K562 (cell line): Measurements from ENCODE around the gene ZCCHC17. TPM values are rescaled to one million over a fixed set of nuclear protein-coding genes. Genes with fewer than 3 reads are reported as not detected.

Experiments used
- ATAC-seq: fragments of 200-7000 bp; cut with Tn5 transposase; 3 replicates; pipeline ENCODE4 v1.9.1; 2020; ENCODE audit warnings: moderate library complexity
- BruUV-seq: library from RNA; stranded (reverse); fragments of 400-500 nt; replicated peaks from 2 replicates; lab custom pipeline; 2021; lab: Mats Ljungman, UMichigan
- CTCF ChIA-PET: fragments of 300-600 bp; formaldehyde crosslinking; extraction: SDS; loops from one replicate; lab custom pipeline; 2021; ENCODE audit warnings: low intra/inter-chr PET ratio; lab: Yijun Ruan, JAX
- POLR2A ChIA-PET: fragments of 300-600, 350-650 bp; sonication (Branson Sonifier 250); formaldehyde crosslinking; extraction: SDS; loops from one replicate; lab custom pipeline; 2021; ENCODE audit warnings: antibody characterized with exemption, inconsistent platforms; lab: Yijun Ruan, JAX
- DNase-seq, 4 experiments: peaks; one replicate each; pipeline versions ENCODE4 v3.0.0 to v3.0.0-alpha.2; 2011 to 2018; ENCODE audit warnings: low spot score in 3 of 4, mixed read lengths in 3 of 4; ENCODE audit errors: extremely low read depth in 1 of 4
- FAIRE-seq: peaks from 2 replicates; lab custom pipeline; 2011; peaks lifted over from hg19 to GRCh38; lab: Jason Lieb, UNC
- H2AFZ ChIP-seq: 2 replicates; pipeline ENCODE4 v1.6.0; 2011; ENCODE audit warnings: low read depth, low read length, control low read depth, inconsistent platforms
- H3K27ac ChIP-seq: fragments of 200-600 bp; 3 replicates; pipeline ENCODE4 v1.8.0; 2011; ENCODE audit warnings: low read depth, mild to moderate bottlenecking, control low read depth, inconsistent platforms, low read length, moderate library complexity, mixed read lengths; ENCODE audit errors: extremely low read depth
- H3K27me3 ChIP-seq, 2 experiments: fragments of 300-600 bp in 1 of 2; 2 replicates in 1 of 2; 3 replicates in 1 of 2; pipeline versions ENCODE4 v1.6.0 to v1.8.0; 2011; ENCODE audit warnings: inconsistent platforms in 2 of 2, low read length in 2 of 2, mild to moderate bottlenecking in 1 of 2, mixed read lengths in 1 of 2, moderate library complexity in 1 of 2; ENCODE audit not compliant: control insufficient read depth in 2 of 2, insufficient read depth in 2 of 2
- H3K36me3 ChIP-seq: fragments of 300-600 bp; 3 replicates; pipeline ENCODE4 v1.8.0; 2011; ENCODE audit warnings: mild to moderate bottlenecking, low read length, inconsistent platforms; ENCODE audit not compliant: control insufficient read depth, insufficient read depth
- H3K4me1 ChIP-seq, 2 experiments: fragments of 200-600 bp in 1 of 2; replicated peaks in 1 of 2; 2 replicates in 1 of 2; 3 replicates in 1 of 2; pipeline versions ENCODE4 v1.5.1 to v1.8.0; 2011; ENCODE audit warnings: inconsistent platforms in 2 of 2, low read length in 2 of 2, mild to moderate bottlenecking in 1 of 2, mixed read lengths in 1 of 2, moderate library complexity in 1 of 2; ENCODE audit not compliant: control insufficient read depth in 2 of 2, insufficient read depth in 2 of 2
- H3K4me2 ChIP-seq: 2 replicates; pipeline ENCODE4 v1.6.1; 2011; ENCODE audit warnings: low read length, control low read depth, inconsistent platforms, mixed read lengths; ENCODE audit not compliant: insufficient read depth
- H3K4me3 ChIP-seq: fragments of 200-600 bp; sonication (generic), shearing (Covaris generic); 2 replicates; pipeline ENCODE4 v1.5.1; 2016; ENCODE audit warnings: control low read depth, inconsistent platforms
- H3K79me2 ChIP-seq: fragments of 200-600 bp; 3 replicates; pipeline ENCODE4 v1.8.0; 2011; ENCODE audit warnings: low read length, inconsistent platforms; ENCODE audit not compliant: control insufficient read depth, insufficient read depth
- H3K9ac ChIP-seq, 2 experiments: 2 replicates each; pipeline versions ENCODE4 v1.6.0 to v1.6.1; 2011; ENCODE audit warnings: low read depth in 2 of 2, low read length in 2 of 2, control low read depth in 1 of 2, inconsistent platforms in 1 of 2, mild to moderate bottlenecking in 1 of 2, mixed read lengths in 1 of 2; ENCODE audit not compliant: insufficient read depth in 1 of 2
- H3K9me1 ChIP-seq: one replicate; pipeline ENCODE4 v1.6.0; 2011; ENCODE audit warnings: inconsistent platforms, mild to moderate bottlenecking, low read length, moderate library complexity; ENCODE audit not compliant: control insufficient read depth, insufficient read depth
- H3K9me3 ChIP-seq: replicated peaks from 2 replicates; pipeline ENCODE4 v1.5.1; 2011; ENCODE audit warnings: low read depth, low read length, inconsistent platforms; ENCODE audit not compliant: control insufficient read depth, insufficient read depth
- H4K20me1 ChIP-seq: replicated peaks from 2 replicates; pipeline ENCODE4 v1.6.1; 2011; ENCODE audit warnings: low read length, inconsistent platforms, mixed read lengths; ENCODE audit not compliant: control insufficient read depth, insufficient read depth
- AFF4 ChIP-seq: sonication (generic); formaldehyde crosslinking; IDR thresholded peaks from 2 replicates; pipeline ENCODE4 v1.8.0; 2023; ENCODE audit warnings: mild to moderate bottlenecking, missing genetic modification reagents
- ARID3B ChIP-seq: fragments of 250-450 bp; sonication (Bioruptor Pico); IDR thresholded peaks from 2 replicates; pipeline ENCODE4 v1.4.0; 2020; ENCODE audit warnings: borderline replicate concordance
- CBX2 ChIP-seq: fragments of 200-600 bp; sonication (generic); IDR thresholded peaks from one replicate; pipeline ENCODE4 v1.6.1; 2012; ENCODE audit warnings: mild to moderate bottlenecking, low read length, inconsistent platforms; ENCODE audit not compliant: insufficient read depth, poor library complexity, severe bottlenecking
- CC2D1A ChIP-seq: fragments of 450-650 bp; IDR thresholded peaks from 2 replicates; pipeline ENCODE4 v1.6.1; 2017; ENCODE audit warnings: mild to moderate bottlenecking
- KAT2B ChIP-seq: IDR thresholded peaks from one replicate; pipeline ENCODE4 v1.6.1; 2012; ENCODE audit warnings: low read depth, mild to moderate bottlenecking, control low read depth, inconsistent platforms, low read length, moderate library complexity
- KLF10 ChIP-seq: fragments of 250-450 bp; sonication (Bioruptor Pico); IDR thresholded peaks from 2 replicates; pipeline ENCODE4 v1.6.1; 2021; ENCODE audit warnings: matching md5 sums
- KLF16 ChIP-seq: IDR thresholded peaks from 2 replicates; pipeline ENCODE4 v1.6.1; 2016; ENCODE audit warnings: antibody characterized with exemption
- LEF1 ChIP-seq: fragments of 450-650 bp; IDR thresholded peaks from 2 replicates; pipeline ENCODE4 v1.6.1; 2016; ENCODE audit warnings: mild to moderate bottlenecking
- NRF1 ChIP-seq, 2 experiments: fragments of 450-650 bp; IDR thresholded peaks in 1 of 2; conservative IDR thresholded peaks in 1 of 2; 2 replicates each; pipeline ENCODE4 v1.6.1; 2014; ENCODE audit warnings: mild to moderate bottlenecking in 2 of 2
- NUFIP1 ChIP-seq: fragments of 450-650 bp; IDR thresholded peaks from 2 replicates; pipeline ENCODE4 v1.6.1; 2018; ENCODE audit not compliant: partially characterized antibody
- PHF21A ChIP-seq: fragments of 450-650 bp; IDR thresholded peaks from 2 replicates; pipeline ENCODE4 v1.6.1; 2017; ENCODE audit warnings: low read depth, borderline replicate concordance
- POLR2G ChIP-seq: fragments of 200-400 bp; formaldehyde crosslinking; IDR thresholded peaks from 2 replicates; pipeline ENCODE4 v1.6.1; 2017; ENCODE audit warnings: low read depth, mild to moderate bottlenecking, antibody characterized with exemption, low read length, moderate library complexity
- SRSF7 ChIP-seq: fragments of 200-400 bp; formaldehyde crosslinking; optimal IDR thresholded peaks from 2 replicates; pipeline ENCODE3; 2017; ENCODE audit warnings: mild to moderate bottlenecking, low read depth, low read length
- TRIM24 ChIP-seq, 2 experiments: fragments of 450-650 bp; IDR thresholded peaks; 2 replicates each; pipeline ENCODE4 v1.6.1; 2016
- TSC22D4 ChIP-seq: fragments of 450-650 bp; IDR thresholded peaks from 2 replicates; pipeline ENCODE4 v1.6.1; 2016; ENCODE audit warnings: missing genetic modification characterization, missing biosample characterization, control low read depth
- ZBTB26 ChIP-seq: fragments of 450-650 bp; formaldehyde crosslinking; IDR thresholded peaks from 2 replicates; pipeline ENCODE4 v1.4.0; 2022; ENCODE audit warnings: missing genetic modification characterization
- ZNF133 ChIP-seq: fragments of 250-450 bp; sonication (Bioruptor Pico); IDR thresholded peaks from 2 replicates; pipeline ENCODE4 v1.4.0; 2020; ENCODE audit warnings: mild to moderate bottlenecking
- ZNF561 ChIP-seq: fragments of 450-650 bp; formaldehyde crosslinking; conservative IDR thresholded peaks from 2 replicates; pipeline ENCODE4 v1.4.0; 2020; ENCODE audit warnings: mild to moderate bottlenecking, moderate library complexity
- ZNF695 ChIP-seq: fragments of 450-650 bp; formaldehyde crosslinking; IDR thresholded peaks from 2 replicates; pipeline ENCODE4 v1.4.0; 2020; ENCODE audit warnings: mild to moderate bottlenecking, moderate library complexity
- WGBS: fragments of 100-300 bp; shearing (Covaris generic); methylation state at CpG from one replicate; pipeline ENCODE4 v1.1.6; 2016; ENCODE audit warnings: low coverage, mixed read lengths; ENCODE audit not compliant: insufficient coverage; ENCODE audit errors: missing lambda C conversion rate; 5-methylcytosine and 5-hydroxymethylcytosine counted together
- in situ Hi-C: fragments of 300-500 bp; cut with MboI; formaldehyde crosslinking; loops from 4 replicates; pipeline ENCODE4 v1.15.0; 2018; ENCODE audit warnings: inconsistent platforms, mixed read lengths
- intact Hi-C: fragments of 100-400 bp; cut with micrococcal nuclease; formaldehyde crosslinking; loops from 2 replicates; pipeline ENCODE4 v1.14.2; 2022
- polyA plus RNA-seq, 8 experiments: library from polyadenylated mRNA; depleted of rRNA in 4 of 8; stranded (reverse) in 5 of 8; unstranded in 3 of 8; fragments of >200 nt; fragmentation: Nextera tagmentation in 2 of 8; fragmentation: Illumina TruSeq in 1 of 8; extraction: Ambion mirVana in 2 of 8; extraction: Trizol in 1 of 8; gene quantifications; 2 replicates each; pipeline versions ENCODE4 v1.2.1 to v1.2.3, GENCODE V29; 2011 to 2014; ENCODE audit warnings: inconsistent platforms in 1 of 8, missing spikeins in 1 of 8
- total RNA-seq, 7 experiments: library from RNA; depleted of rRNA in 6 of 7; stranded (reverse); fragments of >200 nt in 6 of 7; fragmentation: Illumina TruSeq in 2 of 7; extraction: Trizol in 2 of 7; gene quantifications; 2 replicates each; pipeline versions ENCODE4 v1.2.1 to v1.2.3, GENCODE V29; 2011 to 2021; ENCODE audit warnings: low replicate concordance in 1 of 7

The ZCCHC17 gene
- total and polyA plus RNA-seq, 9 of the 15 experiments (the other 6 are each of a cell fraction or from before 2014, with no cell fraction given), result 46.9 to 150 (median 74.7) TPM

GRCh38 chr1:31300193-31300592 is 3.4 kb downstream of the ZCCHC17 start:
- Histone ChIP-seq H3K79me2 (peaks cover 80% of the 10 kb centered on the region), H3K4me1 (peaks cover 5 to 17% of the 10 kb centered on the region in 2 experiments), H3K27ac (no peak overlapping the region), H3K9ac (no peak overlapping the region), H3K27me3 (no peaks in the 10 kb centered on the region), H3K4me3 (no peak overlapping the region), H3K9me1 (no peaks in the 10 kb centered on the region), H4K20me1 (no peaks in the 10 kb centered on the region; the same call in 1 of the 2 replicates), H3K36me3 (peaks cover 15% of the 10 kb centered on the region), H2AFZ (no peak overlapping the region), H3K4me2 (no peak overlapping the region), H3K9me3 (no peaks in the 10 kb centered on the region)
- no peak for DNase-seq
- no peak for FAIRE-seq
- in situ Hi-C loops, result no loop called here
- ChIA-PET POLR2A (no interaction called here), CTCF (no interaction called here)
- intact Hi-C loops, result no loop called here
- BruUV-seq, result no TSS peak
- no peak for TF ChIP-seq LEF1
- no peak for TF ChIP-seq KLF10 (CRISPR knock-in tag)
- no peak for TF ChIP-seq ZNF695
- no peak for TF ChIP-seq ZBTB26 (CRISPR knock-in tag)
- TF ChIP-seq AFF4, result no peak
- TF ChIP-seq TRIM24 (IDR thresholded peaks at IDR 0.05), result no peak
- no peak for TF ChIP-seq ZNF133 (CRISPR knock-in tag)
- TF ChIP-seq ARID3B (CRISPR knock-in tag), result no peak
- TF ChIP-seq PHF21A, result no peak
- no peak for TF ChIP-seq NRF1 (conservative IDR thresholded peaks at IDR 0.05 in 1 of 2, IDR thresholded peaks at IDR 0.05 in 1 of 2)
- no peak for TF ChIP-seq POLR2G
- no peak for TF ChIP-seq KAT2B
- TF ChIP-seq ZNF561 (CRISPR knock-in tag), result no peak
- TF ChIP-seq SRSF7, result no peak
- no peak for TF ChIP-seq TSC22D4 (tag)
- TF ChIP-seq KLF16, result no peak
- TF ChIP-seq CC2D1A, result no peak
- TF ChIP-seq NUFIP1, result no peak
- no peak for TF ChIP-seq CBX2
- 84% methylated on average over 3 of the region's 3 CpGs for WGBS
- no peak for ATAC-seq
